Colonic mucosa (tissue), 4 donors: ENCODE results near the gene LENEP. TPM values are rescaled to one million over a fixed set of nuclear protein-coding genes. Genes with fewer than 3 reads are reported as not detected.

Experiments
- DNase-seq: peaks from one replicate; pipeline ENCODE4 v3.0.0-alpha.2; 2020
- H3K27ac ChIP-seq: fragments of 200-600 bp; one replicate; pipeline ENCODE4 v1.8.0; 2021
- H3K27me3 ChIP-seq: fragments of 200-600 bp; one replicate; pipeline ENCODE4 v1.8.0; 2021
- H3K36me3 ChIP-seq: fragments of 200-600 bp; one replicate; pipeline ENCODE4 v1.8.0; 2021
- H3K4me1 ChIP-seq: fragments of 200-600 bp; one replicate; pipeline ENCODE4 v1.8.0; 2021; ENCODE audit warnings: mild to moderate bottlenecking
- H3K4me3 ChIP-seq: fragments of 200-600 bp; one replicate; pipeline ENCODE4 v1.8.0; 2021
- H3K9ac ChIP-seq, 2 donors: one replicate each; pipeline ENCODE4 v1.7.0; 2013; ENCODE audit warnings: control low read depth in 2 of 2, low read depth in 2 of 2, low read length in 2 of 2
- H3K9me3 ChIP-seq: fragments of 200-600 bp; one replicate; pipeline ENCODE4 v1.8.0; 2021
- intact Hi-C: fragments of 100-400 bp; cut with DNase I; formaldehyde crosslinking; loops from one replicate; pipeline ENCODE4 v1.14.1; 2022
- total RNA-seq, 2 donors: library from RNA; stranded (reverse); fragmentation: NEBNext Ultra II Directional in 1 of 2; extraction: Animal tissue kit (Norgen Biotek cat#: 25700) in 1 of 2; gene quantifications; one replicate each; pipeline ENCODE4 v1.2.1, GENCODE V29; 2021
- TF ChIP-seq, protein P1 (sequence below): fragments of 200-600 bp; IDR thresholded peaks from one replicate; pipeline ENCODE4 v1.8.0; 2022; ENCODE audit warnings: antibody characterized with exemption, mild to moderate bottlenecking
- donor health status: healthy.
- donor health status: DM: no; HTN: no; CAD: no.
- donor health status: DM: no; HTN: no; CAD: no.

LENEP gene
- total RNA-seq, 2 donors from 2014 or later, result not detected

DNA sequence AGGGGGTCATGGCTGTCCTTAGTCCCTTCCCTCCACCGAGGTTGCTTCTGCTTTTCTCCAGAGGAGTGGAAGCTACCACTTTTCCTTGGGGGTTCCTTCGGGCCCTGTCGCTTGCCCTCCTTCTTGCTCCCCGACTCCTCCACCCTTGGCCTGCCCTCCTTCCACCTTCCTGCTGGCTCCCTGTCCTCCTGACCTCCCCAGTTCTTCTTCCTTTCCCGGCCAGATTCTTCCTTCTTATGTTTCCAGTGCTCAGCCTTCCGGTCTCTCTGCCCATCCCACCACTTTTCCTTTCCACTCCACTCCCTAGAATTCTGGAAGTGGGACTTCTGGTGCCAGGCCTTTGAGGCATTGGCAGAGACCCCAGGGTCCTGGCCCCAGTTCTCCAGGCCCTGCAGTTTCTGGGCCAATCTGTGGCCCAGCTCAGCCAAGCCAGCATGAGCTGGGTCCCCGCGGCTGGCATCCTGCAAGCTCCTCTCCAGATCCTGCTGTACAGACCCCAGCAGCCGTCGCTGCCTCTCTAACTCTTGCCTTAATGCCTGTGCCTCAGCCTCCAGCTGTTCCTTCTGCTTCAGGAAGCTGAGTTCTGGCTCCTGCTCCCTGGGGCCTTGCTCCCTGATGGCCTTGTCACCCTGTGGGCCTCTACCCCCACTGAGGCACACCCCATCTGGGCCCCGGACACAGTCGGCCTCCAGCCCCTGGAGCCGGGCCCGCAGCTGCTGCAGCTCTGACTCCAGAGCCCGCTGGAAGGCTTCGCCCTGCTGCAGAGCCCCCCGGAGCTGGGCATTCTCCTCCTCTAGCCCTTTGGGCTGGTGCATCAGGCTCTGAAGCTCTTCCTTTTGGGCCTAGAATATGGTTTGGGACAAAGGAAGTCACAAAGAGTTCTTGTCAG, 47.2 kb upstream of the LENEP start:
- H3K9me3 ChIP-seq, result no peaks in the 10 kb centered on the region

DNA sequence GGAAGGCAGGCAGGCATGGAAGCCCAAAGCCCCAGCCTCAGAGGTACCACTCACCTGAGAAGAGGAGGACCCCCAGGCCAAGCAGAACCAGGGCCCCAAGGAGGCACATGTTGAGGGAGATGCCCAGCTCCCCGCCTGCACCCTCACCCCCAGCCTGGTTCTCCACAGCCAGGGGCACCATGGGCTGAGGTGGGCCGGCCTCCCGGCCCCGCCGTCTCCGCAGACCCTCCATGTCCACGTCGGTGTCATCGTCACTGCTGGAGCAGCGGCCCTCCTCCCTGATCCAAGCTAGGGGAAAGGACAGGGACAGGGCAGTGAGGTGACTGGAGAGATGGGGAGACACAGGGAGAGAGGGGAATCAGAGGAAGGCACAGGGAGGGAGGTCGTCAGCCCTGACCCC, 45.3 kb upstream of the LENEP start:
- intact Hi-C loops, result no loop called here
- H3K27me3 ChIP-seq, result no peaks in the 10 kb centered on the region
- H3K27ac ChIP-seq, result no peak overlapping the region
- H3K4me3 ChIP-seq, result no peak overlapping the region
- H3K4me1 ChIP-seq, result peaks cover 7% of the 10 kb centered on the region
- TF ChIP-seq, protein P1, sequence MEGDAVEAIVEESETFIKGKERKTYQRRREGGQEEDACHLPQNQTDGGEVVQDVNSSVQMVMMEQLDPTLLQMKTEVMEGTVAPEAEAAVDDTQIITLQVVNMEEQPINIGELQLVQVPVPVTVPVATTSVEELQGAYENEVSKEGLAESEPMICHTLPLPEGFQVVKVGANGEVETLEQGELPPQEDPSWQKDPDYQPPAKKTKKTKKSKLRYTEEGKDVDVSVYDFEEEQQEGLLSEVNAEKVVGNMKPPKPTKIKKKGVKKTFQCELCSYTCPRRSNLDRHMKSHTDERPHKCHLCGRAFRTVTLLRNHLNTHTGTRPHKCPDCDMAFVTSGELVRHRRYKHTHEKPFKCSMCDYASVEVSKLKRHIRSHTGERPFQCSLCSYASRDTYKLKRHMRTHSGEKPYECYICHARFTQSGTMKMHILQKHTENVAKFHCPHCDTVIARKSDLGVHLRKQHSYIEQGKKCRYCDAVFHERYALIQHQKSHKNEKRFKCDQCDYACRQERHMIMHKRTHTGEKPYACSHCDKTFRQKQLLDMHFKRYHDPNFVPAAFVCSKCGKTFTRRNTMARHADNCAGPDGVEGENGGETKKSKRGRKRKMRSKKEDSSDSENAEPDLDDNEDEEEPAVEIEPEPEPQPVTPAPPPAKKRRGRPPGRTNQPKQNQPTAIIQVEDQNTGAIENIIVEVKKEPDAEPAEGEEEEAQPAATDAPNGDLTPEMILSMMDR, result no peak
- DNase-seq, result no peak
- no peaks in the 10 kb centered on the region for H3K9me3 ChIP-seq
- no peaks in the 10 kb centered on the region for H3K36me3 ChIP-seq
- H3K9ac ChIP-seq, result no peak overlapping the region

More for the DNA sequence above, 47.2 kb upstream of the LENEP start:
- H3K27ac ChIP-seq, result no peak overlapping the region
- H3K4me1 ChIP-seq, result peaks cover 7% of the 10 kb centered on the region
- TF ChIP-seq, protein P1, result no peak
- H3K36me3 ChIP-seq, result no peaks in the 10 kb centered on the region
- no peak for DNase-seq
- no peak overlapping the region for H3K4me3 ChIP-seq
- H3K27me3 ChIP-seq, result no peaks in the 10 kb centered on the region
- intact Hi-C loops, result no loop called here
- no peak overlapping the region for H3K9ac ChIP-seq

DNA sequence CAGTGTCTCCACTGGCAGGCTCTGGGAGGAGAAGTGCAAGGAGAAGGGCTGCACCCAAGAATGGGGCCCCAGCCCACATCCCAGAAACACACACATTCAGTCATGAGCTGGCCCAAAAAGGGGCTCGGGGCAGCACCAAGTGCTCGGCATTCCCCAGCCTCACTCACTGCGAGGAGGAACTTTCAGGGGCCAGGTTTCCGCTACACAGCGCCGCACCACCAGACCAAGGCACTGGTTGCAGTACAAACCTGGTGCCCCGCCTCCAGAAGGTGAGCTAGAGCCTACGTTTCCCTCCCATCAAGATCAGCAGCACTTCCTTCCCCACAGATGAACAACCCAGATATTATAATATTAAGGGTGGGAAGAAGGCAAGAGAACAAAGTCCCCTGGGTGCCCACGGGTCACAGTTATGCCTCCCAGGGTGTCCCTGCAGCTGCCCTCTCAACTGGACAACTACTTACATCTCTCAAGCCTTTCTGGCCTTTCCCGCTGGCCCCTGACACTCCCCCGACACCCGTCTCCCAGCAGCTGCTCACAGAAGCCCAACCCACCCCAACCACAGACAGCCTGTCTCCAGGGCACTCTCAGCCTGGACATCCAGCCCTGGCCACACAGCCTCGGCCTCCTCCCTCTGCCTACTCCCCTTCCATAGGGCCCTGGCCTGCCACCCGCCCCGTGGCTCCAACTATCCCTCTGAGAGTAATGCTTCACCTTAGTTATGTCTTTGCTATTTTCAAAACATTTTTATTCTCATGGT, 41.3 kb upstream of the LENEP start:
- Histone ChIP-seq H3K27me3 (no peaks in the 10 kb centered on the region), H3K36me3 (no peaks in the 10 kb centered on the region), H3K4me3 (no peak overlapping the region), H3K27ac (peak overlapping the region; percentile 27), H3K9ac (no peak overlapping the region), H3K9me3 (no peaks in the 10 kb centered on the region), H3K4me1 (peaks cover 7% of the 10 kb centered on the region)
- intact Hi-C loops, result no loop called here
- no peak for DNase-seq
- TF ChIP-seq, protein P1, result no peak

DNA sequence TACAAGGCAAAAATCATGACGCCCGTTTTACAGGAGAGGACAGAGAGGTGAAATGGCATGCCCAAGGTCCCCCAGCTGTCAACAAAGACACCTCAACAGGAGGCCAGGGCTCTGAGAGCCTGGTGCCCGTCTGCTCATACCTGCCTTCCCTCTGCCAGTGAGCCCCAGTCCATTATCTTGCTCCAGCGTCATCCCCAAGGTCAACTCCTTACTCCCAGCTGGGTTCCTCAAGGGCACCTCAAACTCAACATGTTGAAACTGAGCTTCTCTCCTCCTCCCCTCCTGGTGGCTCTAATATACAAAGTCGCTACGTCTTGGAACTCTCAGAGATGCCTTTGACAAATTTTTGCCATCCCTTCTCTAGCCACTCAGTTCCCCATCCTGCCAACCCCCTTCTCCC, 40.7 kb upstream of the LENEP start:
- no peak overlapping the region for H3K4me3 ChIP-seq
- intact Hi-C loops, result no loop called here
- DNase-seq, result no peak
- no peaks in the 10 kb centered on the region for H3K9me3 ChIP-seq
- no peaks in the 10 kb centered on the region for H3K36me3 ChIP-seq
- H3K9ac ChIP-seq, result no peak overlapping the region
- H3K27me3 ChIP-seq, result no peaks in the 10 kb centered on the region
- TF ChIP-seq, protein P1, result no peak
- H3K27ac ChIP-seq, result peak overlapping the region; percentile 27
- peaks cover 7% of the 10 kb centered on the region for H3K4me1 ChIP-seq

DNA sequence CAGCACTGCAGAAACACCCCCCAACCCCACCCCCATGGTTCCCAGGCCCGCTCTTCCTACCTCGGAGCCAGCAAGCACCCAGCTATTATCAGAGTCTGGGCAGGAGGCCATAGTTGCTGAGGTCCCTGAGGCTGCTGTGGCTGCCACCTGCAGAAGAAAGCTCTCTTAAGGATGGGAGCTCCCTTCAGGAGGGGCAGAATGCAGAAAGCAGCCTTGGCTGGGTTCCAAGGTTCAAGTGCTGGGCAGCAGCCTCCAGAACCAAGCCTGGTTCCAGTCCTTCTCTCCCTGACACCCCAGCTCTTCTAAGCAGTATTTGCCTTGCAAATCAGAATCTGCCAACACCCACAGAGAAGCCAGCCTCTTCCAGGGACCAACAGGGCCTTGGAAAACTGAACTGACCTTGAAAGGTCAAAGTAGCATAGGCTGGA, 39.8 kb upstream of the LENEP start:
- no peak overlapping the region for H3K4me3 ChIP-seq
- no peak overlapping the region for H3K27ac ChIP-seq
- H3K9me3 ChIP-seq, result no peaks in the 10 kb centered on the region
- peaks cover 7% of the 10 kb centered on the region for H3K4me1 ChIP-seq
- H3K27me3 ChIP-seq, result no peaks in the 10 kb centered on the region
- no peak for DNase-seq
- TF ChIP-seq, protein P1, result no peak
- H3K9ac ChIP-seq, result peak overlapping the region in 1 of 2 donors; percentile 3
- no peaks in the 10 kb centered on the region for H3K36me3 ChIP-seq
- intact Hi-C loops, result no loop called here
